ENCODE data around the gene PIK3C2G. TPM values are rescaled to one million over a fixed set of nuclear protein-coding genes. Genes with fewer than 3 reads are reported as not detected.
A peak's percentile ranks its signal among the peaks of the same experiment; 100 is the strongest.
"Not testable (repeated sequence)": the region's sequence is repeated elsewhere in the genome, so short reads cannot be mapped to it uniquely, and the experiment has no call there.

Gene PIK3C2G
- total RNA-seq, 1 experiment from 2014 or later: 0.10 TPM

DNA sequence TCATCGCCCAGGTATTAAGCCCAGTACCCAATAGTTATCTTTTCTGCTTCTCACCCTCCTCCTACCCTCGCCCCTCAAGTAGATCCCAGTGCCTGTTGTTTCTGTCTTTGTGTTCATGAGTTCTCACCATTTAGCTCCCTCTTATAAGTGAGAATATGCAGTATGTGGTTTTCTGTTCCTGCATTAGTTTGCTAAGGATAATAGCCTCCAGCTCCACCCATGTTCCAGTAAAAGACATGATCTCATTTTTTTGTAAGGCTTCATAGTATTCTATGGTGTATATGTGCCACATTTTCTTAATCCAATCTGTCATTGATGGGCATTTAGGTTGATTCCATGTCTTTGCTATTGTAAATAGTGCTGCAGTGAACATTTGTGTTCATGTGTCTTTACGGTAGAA is 281.2 kb downstream of the PIK3C2G start:
- DNase-seq (ENCODE audit: extremely low read depth, low read depth): not testable (repeated sequence)

DNA sequence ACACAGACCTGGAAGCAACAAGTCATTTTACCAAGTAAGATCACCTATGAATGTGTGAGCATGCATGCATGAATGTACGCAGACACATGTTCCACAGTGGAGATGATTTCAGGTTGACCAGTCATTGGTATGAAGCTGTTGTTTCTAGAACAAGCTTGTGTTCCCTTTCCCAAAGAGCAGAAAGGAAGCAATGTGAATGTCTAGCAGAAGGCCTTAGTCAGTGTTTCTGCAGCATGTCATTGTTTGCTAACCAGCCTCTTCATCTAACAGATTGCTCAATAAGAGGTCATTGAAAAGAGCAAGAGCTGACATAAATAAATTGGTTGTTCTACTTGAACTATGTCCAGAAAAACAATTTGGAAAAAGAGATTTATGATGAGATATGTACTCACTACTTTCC is 285.1 kb downstream of the PIK3C2G start:
- peak; percentile 6 for DNase-seq (ENCODE audit: extremely low read depth, low read depth)

DNA sequence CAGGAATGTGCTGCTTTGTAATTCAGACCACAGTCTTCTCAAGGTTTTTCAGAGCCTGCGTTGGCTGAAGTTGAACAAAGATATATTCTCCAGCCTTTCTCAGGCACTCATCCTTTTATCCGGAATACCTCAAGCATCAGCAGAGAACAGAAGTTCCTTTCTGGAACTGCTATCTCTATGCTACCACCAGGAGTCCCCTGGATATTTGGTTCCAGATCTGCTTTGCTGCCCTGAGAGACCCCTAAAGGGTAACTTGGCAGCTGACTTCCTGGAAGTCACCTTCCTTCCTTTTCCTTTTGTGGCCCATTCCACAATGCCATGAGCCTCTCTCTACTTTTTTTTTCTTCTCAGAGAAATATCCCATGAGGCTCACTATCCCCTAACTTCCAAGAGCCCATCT is 288.3 kb downstream of the PIK3C2G start:
- DNase-seq (ENCODE audit: extremely low read depth, low read depth): no peak

DNA sequence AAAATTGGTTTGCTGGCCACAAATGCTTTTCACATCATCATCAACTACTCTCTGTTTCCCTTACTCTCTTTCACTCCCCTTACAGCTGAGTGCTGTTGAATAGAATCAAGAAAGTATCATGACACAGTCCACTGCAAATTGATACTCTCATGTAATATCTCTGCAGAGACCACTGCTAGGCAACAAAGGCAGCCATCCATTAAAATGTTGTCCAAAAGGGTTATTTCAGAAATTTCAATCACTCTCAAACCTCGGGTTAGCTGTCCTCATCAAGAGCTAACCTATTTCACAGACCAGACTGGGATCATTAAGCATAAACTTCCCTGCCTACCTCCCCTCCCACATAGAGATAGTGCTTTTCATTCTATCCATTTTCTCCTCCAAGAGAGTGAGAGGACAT is 289.8 kb downstream of the PIK3C2G start:
- no peak for DNase-seq (ENCODE audit: extremely low read depth, low read depth)

DNA sequence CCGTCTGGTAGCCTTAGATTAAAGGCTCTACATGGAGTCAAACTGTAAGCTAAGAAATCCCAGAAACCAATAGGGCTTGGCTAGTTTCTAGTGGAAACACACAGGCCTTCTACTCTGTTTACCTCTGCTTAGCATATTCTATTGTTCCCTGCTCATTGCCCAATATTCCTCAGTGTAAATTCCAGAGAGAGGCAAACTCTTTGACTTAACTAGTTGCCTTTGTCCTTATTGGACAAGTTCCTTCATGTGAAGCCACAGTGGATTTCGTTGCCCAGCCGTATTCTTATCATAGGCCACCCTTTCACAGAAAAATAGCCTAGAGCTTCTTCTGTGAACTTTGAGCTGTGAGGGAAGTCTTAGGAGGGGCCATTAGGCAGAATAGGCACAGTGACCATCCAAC is 290.4 kb downstream of the PIK3C2G start:
- DNase-seq (ENCODE audit: extremely low read depth, low read depth): no peak

DNA sequence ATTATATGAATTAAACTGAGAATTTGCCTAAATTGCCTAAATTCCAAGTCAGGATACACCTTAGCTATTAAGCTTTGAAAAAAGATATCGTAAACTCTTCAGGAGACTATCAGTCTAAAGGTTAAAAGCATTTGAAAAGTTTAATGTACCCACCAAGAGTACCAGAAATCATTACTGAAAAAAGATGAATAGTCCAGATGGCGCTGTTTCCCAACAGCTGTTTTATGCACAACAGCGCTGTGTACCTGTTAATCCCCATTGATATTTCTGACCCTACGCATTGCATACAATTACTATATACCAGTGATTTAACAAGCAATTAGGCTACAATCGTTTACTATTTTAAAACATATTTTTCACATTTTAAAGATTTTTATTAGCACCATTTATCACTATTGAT is 291.5 kb downstream of the PIK3C2G start:
- no peak for DNase-seq (ENCODE audit: extremely low read depth, low read depth)

DNA sequence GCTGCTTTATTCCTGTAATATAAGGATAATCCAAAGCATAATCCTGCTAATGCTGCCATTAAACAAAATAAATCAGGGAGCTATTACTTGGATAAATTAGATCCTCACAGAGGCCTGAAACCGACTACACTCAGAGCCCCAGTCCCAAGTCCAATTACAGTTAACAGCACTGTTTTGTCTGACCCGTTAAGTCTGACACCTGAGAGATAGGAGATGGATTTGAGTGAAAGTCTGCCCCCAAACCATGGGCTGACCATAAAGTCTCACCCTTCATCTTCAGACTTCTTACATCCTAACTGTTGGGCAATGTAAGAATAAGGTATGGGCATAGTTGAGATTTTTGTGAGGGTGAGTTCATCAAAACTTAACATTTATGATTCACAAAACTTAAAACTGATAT is 294.8 kb downstream of the PIK3C2G start:
- no peak for DNase-seq (ENCODE audit: extremely low read depth, low read depth)

DNA sequence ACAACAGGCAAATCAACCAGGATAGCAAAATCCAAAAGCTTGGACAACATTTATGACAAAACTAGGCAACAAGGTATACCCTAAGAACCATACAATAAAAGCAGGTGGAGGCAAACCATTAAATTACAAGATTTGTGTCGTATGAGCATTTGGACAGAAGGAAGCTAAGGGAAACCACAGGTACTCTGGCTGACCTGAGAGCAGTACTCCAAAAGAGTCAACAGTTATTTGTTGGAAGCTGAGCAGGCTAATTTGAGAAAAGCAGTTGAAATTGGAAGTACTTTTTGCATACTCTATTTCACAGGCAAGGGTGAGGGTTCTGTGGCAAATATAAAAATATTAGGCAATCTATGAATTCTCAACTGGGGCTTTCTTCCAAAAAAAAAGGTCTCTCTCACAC is 297.9 kb downstream of the PIK3C2G start:
- no peak for DNase-seq (ENCODE audit: extremely low read depth, low read depth)

DNA sequence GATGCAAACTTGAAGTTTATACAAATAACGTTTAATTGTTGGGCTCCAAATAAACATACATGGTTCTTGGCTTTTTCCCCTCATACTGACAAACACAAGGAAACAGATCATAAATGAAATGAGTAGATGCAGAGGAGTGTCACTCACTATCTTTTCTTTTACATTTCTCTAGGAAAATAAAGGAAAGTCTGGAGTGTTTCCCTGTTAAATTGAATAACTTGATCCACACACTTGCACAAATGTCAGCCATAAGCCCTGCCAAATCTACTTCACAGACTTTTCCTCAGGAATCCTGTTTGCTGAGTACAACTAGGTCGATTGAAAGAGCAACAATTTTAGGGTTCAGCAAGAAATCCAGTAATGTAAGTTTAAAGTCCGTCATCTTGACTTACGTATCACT is 301.2 kb downstream of the PIK3C2G start:
- no peak for DNase-seq (ENCODE audit: extremely low read depth, low read depth)

DNA sequence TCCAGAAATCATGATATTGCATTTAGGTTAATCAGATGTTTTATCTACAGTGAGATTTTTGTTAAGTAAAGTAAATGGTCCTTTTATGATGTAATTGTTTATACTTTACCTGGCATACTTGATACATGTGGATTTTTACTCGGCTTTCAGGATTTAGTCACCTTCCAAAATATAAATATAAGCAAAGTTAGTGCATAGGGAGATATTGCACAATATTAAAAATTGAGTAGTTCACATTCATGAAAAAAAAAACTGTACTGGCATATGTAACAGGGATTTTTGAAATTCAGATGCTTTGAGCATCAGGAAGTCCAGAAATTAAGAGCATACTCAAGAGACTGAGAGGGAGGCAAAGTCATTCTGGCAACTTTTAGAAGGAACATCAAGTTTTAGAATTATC is 303.0 kb downstream of the PIK3C2G start:
- no peak for DNase-seq (ENCODE audit: extremely low read depth, low read depth)

DNA sequence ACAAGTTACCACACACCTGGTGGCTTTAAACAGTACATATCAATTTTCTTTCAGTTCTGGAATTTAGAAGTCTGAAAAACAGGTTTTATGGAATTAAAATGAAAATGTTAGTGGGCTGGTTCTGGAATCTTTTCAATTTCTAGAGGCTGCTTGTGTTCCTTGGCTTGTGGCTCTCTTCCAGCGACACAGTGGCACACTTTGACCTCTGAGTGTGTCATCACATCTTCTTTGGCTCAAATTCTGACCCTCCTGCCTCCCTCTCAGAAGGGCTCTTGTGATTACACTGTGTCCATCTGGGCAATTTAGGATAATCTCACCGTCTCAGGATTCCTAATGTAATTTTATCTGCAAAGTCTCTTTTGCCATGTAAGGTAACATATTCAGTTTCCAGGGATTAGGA is 306.5 kb downstream of the PIK3C2G start:
- no peak for DNase-seq (ENCODE audit: extremely low read depth, low read depth)

DNA sequence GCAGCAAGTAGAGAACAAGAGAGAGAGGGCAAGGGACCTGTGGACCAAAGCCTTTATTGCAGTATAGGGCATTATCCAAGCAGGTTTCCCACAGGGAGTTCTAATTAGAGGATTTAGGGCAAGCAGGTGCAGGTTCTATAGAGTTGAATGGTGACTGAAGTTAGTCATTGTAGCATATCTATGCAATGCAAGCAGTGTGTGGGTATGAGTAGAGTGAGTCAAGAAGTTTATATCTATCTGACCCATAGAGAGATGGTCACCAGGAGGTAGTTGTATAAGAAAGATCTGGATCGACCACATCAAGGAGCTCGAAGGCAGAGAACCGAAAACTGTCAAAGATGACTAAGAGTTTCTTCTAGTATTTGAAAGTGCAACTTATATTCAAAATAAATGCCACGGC is 309.2 kb downstream of the PIK3C2G start:
- DNase-seq (ENCODE audit: extremely low read depth, low read depth): no peak

DNA sequence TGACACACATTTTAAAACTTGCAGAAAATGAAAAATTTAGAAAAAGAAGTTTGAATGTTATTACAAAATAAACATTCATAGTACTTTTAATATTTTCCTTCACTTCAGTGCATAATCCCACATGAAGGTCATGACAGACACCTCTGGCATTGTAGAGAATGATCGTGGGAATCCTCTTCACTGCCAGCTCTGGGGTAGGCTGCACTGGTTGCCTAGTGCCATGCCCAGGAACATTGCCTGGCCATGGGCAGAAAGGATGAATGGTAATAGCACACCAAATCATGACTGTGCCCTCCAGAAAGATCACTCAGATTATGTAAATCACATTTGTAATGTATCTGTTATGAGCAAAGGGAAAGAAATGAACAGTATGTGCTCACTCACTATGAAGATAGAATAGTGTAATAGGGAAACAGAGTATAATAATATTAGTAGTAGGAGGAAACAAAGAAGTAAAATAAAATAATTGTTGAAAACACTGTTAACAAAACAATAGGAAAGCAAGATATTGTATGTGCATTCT is 314.8 kb downstream of the PIK3C2G start:
- no peak for DNase-seq (ENCODE audit: extremely low read depth, low read depth)

DNA sequence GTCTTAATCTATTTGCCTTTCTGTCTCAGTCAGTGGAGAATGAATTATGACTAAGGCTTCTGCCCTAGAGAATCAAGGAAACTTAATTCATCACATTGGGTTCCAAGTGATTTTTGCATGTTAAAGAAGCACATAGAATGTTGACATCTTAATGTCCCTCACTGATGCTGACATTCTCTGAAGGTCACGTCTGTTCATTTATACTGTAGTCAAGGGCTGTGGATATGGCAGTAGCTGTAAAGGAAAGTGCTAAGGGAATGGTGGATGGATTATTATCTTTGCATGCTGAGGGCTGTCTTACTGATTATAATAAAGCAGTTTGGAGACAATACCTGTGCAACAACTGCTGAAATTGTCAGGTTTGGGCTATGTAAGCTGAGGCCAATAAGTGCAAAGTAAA is 315.3 kb downstream of the PIK3C2G start:
- no peak for DNase-seq (ENCODE audit: extremely low read depth, low read depth)

DNA sequence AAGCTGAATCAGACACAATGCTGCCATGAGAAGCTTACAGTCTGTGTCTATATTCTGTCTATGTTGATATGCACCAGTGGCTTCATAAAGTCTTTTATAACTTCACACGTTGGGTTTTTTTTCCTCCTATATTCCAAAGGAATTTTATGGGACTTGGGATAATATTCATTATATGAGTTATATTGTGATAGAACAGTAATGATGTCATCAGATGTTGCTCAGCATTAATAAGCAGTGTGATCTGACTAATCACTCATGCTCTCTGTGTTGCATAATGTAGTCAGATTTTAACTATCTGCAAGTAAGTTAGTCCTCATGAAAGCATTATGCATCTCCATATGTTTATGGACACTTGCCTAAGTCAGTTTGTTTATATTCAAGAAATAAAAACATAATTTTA is 316.9 kb downstream of the PIK3C2G start:
- no peak for DNase-seq (ENCODE audit: extremely low read depth, low read depth)

DNA sequence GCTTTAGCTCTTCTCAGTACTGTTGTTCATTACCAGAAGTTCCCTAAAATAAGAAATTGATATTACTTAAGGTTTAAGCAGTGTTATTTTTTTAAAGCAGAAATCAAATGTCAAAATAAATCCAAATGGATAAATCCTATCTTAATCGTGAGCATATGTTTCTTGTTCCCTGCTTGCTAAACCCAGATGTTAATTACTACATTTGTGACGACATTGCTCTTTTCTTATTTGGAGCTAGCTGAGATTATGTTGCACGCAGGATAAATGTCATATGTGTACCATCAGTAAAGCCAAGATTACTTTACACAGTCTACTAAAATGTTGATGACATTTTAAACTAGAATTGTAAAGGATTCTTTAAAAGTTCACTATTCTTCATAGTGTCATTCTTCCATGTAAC is 319.0 kb downstream of the PIK3C2G start:
- no peak for DNase-seq (ENCODE audit: extremely low read depth, low read depth)

DNA sequence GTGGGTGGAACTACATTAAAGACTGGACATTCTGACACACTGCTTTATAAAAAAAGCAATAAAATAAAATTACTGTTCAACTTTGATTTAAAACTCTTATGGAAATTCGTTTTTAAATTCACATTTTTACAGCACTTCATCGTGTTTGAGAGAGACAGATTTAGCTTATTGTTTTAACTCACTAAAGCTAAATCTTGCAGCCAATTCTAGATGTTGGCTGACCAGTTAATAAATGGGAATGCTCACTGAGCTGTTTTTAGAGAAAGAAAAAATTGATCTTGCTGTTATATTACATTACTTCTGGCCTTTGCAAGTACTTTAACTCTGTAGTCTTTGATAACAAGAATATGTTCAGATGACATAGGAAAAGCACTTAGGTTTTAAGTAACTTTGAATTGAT is 319.4 kb downstream of the PIK3C2G start:
- no peak for DNase-seq (ENCODE audit: extremely low read depth, low read depth)

DNA sequence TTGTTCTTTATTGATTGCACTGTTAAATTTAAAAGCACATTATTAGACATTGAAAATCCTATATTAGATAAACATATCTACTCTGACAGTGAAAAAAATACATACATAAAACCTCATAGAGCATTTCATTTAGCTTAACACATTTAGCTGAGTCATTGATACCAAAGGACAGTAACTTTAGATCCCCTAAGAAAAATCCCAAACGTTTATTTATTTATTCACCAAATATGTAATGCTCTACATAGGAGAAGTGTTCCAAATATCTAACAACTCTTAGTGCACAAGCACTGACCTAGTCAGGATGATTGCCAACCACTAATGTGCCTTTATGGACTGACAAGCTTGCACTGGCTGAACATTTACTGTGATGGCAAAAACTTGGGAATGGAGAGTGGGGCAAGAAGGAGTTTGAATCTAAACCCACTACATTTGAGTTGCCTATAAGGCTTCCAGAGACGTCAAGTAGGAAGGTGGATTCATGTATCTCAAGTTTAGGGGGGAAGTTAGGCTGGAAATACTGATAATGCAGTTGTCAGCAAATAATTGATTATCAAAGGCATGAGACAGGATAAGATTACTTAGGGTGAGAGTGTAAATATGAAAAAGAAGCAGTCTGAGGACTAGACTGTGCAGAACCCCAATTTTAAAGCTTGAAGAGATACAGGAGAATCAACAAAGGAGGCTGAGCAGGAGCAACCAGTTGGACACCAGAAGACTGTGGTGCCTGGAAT is 320.1 kb downstream of the PIK3C2G start:
- DNase-seq (ENCODE audit: extremely low read depth, low read depth): no peak

DNA sequence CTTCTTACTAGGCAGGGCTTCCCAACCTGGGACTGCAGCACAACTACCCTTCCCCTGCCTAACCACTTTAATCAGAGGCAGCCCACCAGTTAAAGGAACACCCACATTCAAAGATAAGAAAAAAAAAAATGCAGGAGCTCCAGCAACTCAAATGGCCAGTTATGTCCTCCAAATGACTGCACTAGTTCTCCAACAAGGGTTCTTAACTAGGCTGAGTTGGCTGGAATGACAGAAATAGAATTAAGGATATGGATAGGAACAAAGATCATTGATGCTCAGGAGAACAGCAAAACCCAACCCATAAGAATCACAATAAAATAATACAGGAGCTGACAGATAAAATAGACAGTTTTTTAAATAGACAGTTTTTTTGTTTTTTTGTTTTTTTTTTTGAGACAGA is 322.3 kb downstream of the PIK3C2G start:
- DNase-seq (ENCODE audit: extremely low read depth, low read depth): no peak

DNA sequence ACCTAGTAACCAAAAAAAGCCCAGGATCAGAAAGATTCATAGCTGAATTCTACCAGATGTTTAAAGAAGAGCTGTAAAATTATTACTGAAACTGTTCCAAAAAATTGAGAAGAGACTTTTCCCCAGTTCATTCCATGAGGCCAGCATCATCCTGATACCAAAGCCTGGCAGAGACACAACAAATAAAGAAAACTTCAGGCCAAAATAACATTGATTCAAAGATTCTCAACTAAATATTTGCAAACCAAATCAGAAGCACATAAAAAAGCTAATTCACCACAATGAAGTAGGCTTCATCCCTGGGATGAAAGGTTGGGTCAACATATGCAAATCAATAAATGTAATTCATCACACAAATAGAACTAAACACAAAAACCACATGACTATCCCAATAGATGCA is 325.3 kb downstream of the PIK3C2G start:
- DNase-seq (ENCODE audit: extremely low read depth, low read depth): no peak

DNA sequence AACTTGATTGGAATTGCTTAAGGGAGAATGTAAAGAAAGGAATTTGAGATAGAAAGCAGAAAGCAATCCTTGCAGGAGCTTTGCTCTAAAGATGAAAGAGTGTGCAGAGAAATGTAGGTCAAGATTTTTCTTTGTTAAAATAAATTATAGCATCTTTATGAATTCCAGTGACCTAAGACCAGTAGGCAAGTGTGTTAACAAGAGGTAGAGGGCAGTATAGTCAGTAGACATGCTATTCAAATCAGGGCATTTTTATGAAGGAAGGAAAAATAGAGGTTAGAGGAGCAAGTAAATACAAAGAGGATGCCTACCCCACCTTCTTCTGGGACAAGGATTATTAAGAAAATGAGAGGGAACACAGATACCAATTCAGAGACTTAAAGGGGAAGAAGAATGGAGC is 328.0 kb downstream of the PIK3C2G start:
- no peak for DNase-seq (ENCODE audit: extremely low read depth, low read depth)

DNA sequence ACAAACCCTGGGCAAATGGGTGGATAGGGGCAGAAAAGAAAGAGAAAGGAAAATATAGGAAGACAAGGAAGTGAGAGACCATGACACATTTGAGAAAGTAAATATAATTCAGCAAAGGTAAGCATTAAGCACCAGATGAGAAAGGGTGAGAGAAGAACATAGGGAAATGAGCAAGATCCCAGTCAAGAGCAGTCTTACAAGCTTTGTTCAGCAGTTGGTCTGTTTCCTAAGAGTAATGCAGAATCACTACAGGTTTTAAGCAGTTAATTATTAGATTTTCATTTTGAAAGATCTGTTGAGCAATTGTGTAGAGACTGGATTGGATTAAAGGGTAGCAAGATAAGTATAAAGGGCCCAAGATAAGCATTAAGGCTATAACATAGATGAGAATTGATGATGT is 330.2 kb downstream of the PIK3C2G start:
- DNase-seq (ENCODE audit: extremely low read depth, low read depth): no peak

DNA sequence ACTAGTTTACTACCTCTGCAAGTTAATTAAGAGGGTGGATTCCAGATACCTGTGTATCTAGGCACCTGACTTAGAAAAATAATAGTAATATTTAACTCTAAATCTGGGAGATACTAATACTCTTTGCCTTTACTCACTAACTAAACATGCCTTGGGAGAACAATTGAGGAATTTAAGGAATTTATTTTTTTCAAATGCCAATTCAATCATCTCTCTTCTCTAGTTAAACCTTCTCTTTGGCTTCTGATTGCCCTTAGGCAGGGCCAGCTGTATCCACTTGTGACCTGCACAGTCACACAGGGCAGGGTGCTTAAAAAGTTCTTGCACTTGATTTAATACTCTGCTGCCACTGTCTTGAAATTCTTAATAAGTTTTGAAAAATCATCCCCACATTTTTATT is 334.1 kb downstream of the PIK3C2G start:
- DNase-seq (ENCODE audit: extremely low read depth, low read depth): no peak

All from NCI-H460 (cell line).